ENCODE measurements around the gene LIPC.

GRCh38 chr15:58472821-58473581 is 41.2 kb downstream of the LIPC start:
- TF ChIP-seq CTCF (IDR thresholded peaks at IDR 0.05; ENCODE audit: insufficient read depth, low read length, poor library complexity, severe bottlenecking), result no peak
- no peak for TF ChIP-seq EZH2phosphoT487 (conservative IDR thresholded peaks at IDR 0.05; ENCODE audit: low read length)
